Gastrocnemius medialis (tissue), 4 donors: ENCODE measurements around the gene OR4Q3. TPM values are rescaled to one million over a fixed set of nuclear protein-coding genes. Genes with fewer than 3 reads are reported as not detected.

ENCODE experiments used
- total RNA-seq, 4 donors: library from RNA; depleted of rRNA; stranded (reverse); fragments of >200 nt; gene quantifications; one replicate each; pipeline versions ENCODE4 v1.1.0 to v1.2.3, GENCODE V29; 2016

Gene OR4Q3
- total RNA-seq, 4 donors from 2014 or later: not detected

Other genes starting within 250 kb of the OR4Q3 start
- gene OR11H2, start 29.7 kb upstream of the OR4Q3 start, total RNA-seq: not detected
- not detected for gene OR4M1, start 29.9 kb downstream of the OR4Q3 start, total RNA-seq
- gene OR4N2, start 60.2 kb downstream of the OR4Q3 start, total RNA-seq: not detected
- not detected for gene OR4K2, start 131.6 kb downstream of the OR4Q3 start, total RNA-seq
- not detected for gene OR4K5, start 177.0 kb downstream of the OR4Q3 start, total RNA-seq
- gene OR4K1, start 187.3 kb downstream of the OR4Q3 start, total RNA-seq: not detected
- gene OR4K15, start 232.0 kb downstream of the OR4Q3 start, total RNA-seq: not detected